Measurements from ENCODE around the gene PHACTR2.

GRCh38 chr6:143655541-143655940 lies 22.2 kb upstream of the PHACTR2 start:
- TF ChIP-seq, protein P1, sequence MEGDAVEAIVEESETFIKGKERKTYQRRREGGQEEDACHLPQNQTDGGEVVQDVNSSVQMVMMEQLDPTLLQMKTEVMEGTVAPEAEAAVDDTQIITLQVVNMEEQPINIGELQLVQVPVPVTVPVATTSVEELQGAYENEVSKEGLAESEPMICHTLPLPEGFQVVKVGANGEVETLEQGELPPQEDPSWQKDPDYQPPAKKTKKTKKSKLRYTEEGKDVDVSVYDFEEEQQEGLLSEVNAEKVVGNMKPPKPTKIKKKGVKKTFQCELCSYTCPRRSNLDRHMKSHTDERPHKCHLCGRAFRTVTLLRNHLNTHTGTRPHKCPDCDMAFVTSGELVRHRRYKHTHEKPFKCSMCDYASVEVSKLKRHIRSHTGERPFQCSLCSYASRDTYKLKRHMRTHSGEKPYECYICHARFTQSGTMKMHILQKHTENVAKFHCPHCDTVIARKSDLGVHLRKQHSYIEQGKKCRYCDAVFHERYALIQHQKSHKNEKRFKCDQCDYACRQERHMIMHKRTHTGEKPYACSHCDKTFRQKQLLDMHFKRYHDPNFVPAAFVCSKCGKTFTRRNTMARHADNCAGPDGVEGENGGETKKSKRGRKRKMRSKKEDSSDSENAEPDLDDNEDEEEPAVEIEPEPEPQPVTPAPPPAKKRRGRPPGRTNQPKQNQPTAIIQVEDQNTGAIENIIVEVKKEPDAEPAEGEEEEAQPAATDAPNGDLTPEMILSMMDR (IDR thresholded peaks at IDR 0.05; ENCODE audit: borderline replicate concordance, extremely low read depth, low read length, poor library complexity, severe bottlenecking): no peak
- no peak for TF ChIP-seq EZH2 (IDR thresholded peaks at IDR 0.05; ENCODE audit: borderline replicate concordance, low read depth, low read length, severe bottlenecking)
